ENCODE data around the gene LAMC3. TPM values are rescaled to one million over a fixed set of nuclear protein-coding genes. Genes with fewer than 3 reads are reported as not detected.

The LAMC3 gene
- total and polyA plus RNA-seq, 9 of the 15 experiments (the other 6 are each of a cell fraction or from before 2014, with no cell fraction given): 0.10 TPM; not detected in 8

- no peak for DNase-seq (ENCODE audit: extremely low read depth in 1 of 4, low spot score in 3 of 4)
- no peak overlapping the region for H3K27ac ChIP-seq (ENCODE audit: extremely low read depth, low read depth, low read length)
- WGBS (ENCODE audit: insufficient coverage, low coverage, missing lambda C conversion rate): 4% methylated on average over 25 of the region's 25 CpGs
- intact Hi-C loops (cut with micrococcal nuclease) (no loop called here), in situ Hi-C loops (cut with MboI) (no loop called here)
- peak overlapping the region in 1 of 2 experiments; percentile 5; a peak in 1 of 4 replicates for H3K9ac ChIP-seq (ENCODE audit: insufficient read depth in 1 of 2, low read depth in 2 of 2, low read length in 2 of 2)
- H3K4me2 ChIP-seq (ENCODE audit: insufficient read depth, low read length): no peak overlapping the region
- peaks cover 43% of the 10 kb centered on the region for H4K20me1 ChIP-seq (replicated peaks; ENCODE audit: control insufficient read depth, insufficient read depth, low read length)
- TF ChIP-seq E2F1 (CRISPR knock-in tag; IDR thresholded peaks at IDR 0.05) (peak; percentile 67; the same call in 1 of the 2 replicates), MLX (CRISPR knock-in tag; conservative IDR thresholded peaks at IDR 0.05) (peak in 1 of 2 experiments; percentile 89; a peak in 1 of 4 replicates), STAT6 (CRISPR knock-in tag; IDR thresholded peaks at IDR 0.05) (peak; percentile 75; the same call in 1 of the 2 replicates), RBM25 (IDR thresholded peaks at IDR 0.05; ENCODE audit: low read depth, low read length, severe bottlenecking) (no peak), HMGXB4 (CRISPR knock-in tag; IDR thresholded peaks at IDR 0.05) (peak; percentile 73; the same call in 1 of the 2 replicates)
- TF ChIP-seq, protein P1, sequence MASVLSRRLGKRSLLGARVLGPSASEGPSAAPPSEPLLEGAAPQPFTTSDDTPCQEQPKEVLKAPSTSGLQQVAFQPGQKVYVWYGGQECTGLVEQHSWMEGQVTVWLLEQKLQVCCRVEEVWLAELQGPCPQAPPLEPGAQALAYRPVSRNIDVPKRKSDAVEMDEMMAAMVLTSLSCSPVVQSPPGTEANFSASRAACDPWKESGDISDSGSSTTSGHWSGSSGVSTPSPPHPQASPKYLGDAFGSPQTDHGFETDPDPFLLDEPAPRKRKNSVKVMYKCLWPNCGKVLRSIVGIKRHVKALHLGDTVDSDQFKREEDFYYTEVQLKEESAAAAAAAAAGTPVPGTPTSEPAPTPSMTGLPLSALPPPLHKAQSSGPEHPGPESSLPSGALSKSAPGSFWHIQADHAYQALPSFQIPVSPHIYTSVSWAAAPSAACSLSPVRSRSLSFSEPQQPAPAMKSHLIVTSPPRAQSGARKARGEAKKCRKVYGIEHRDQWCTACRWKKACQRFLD (CRISPR knock-in tag; IDR thresholded peaks at IDR 0.05): no peak
- H3K79me2 ChIP-seq (ENCODE audit: control insufficient read depth, insufficient read depth, low read length): no peaks in the 10 kb centered on the region
- CTCF ChIA-PET (ENCODE audit: low intra/inter-chr PET ratio): interaction anchor here (0.7 kb wide), 1 partner anchor 203 kb away, joined by 3 read pairs; no protein-coding TSS in a partner anchor
- POLR2A ChIA-PET: interaction anchor here (0.5 to 99.3 kb wide), 14 partner anchors 10 to 297 kb away, joined by 3 to 3336 read pairs (median 3); partner anchors contain the start of genes AIF1L and NUP214
- H3K4me3 ChIP-seq: no peak overlapping the region
- H2AFZ ChIP-seq (ENCODE audit: low read depth, low read length): no peak overlapping the region
- no peaks in the 10 kb centered on the region for H3K36me3 ChIP-seq (ENCODE audit: control insufficient read depth, insufficient read depth, low read length)
- H3K27me3 ChIP-seq (ENCODE audit: control insufficient read depth in 2 of 2, insufficient read depth in 2 of 2, low read length in 2 of 2): peaks cover 76 to 88% of the 10 kb centered on the region in 2 experiments
- peaks cover 0 to 20% of the 10 kb centered on the region in 2 experiments; a peak in 3 of 5 replicates for H3K4me1 ChIP-seq (replicated peaks in 1 of 2; ENCODE audit: control insufficient read depth in 2 of 2, insufficient read depth in 2 of 2, low read length in 2 of 2)
- ATAC-seq: no peak
- no peaks in the 10 kb centered on the region for H3K9me3 ChIP-seq (replicated peaks; ENCODE audit: control insufficient read depth, insufficient read depth, low read depth, low read length)
- BruUV-seq (replicated peaks): no TSS peak
- FAIRE-seq: no peak
- peaks cover 4% of the 10 kb centered on the region for H3K9me1 ChIP-seq (ENCODE audit: control insufficient read depth, insufficient read depth, low read length)
Observed at GRCh38 chr9:131051592-131052517, 42.9 kb downstream of the LAMC3 start.

All from K562 (cell line).